Measurements from ENCODE around the gene RAB4B.

RAB4B gene

DNA sequence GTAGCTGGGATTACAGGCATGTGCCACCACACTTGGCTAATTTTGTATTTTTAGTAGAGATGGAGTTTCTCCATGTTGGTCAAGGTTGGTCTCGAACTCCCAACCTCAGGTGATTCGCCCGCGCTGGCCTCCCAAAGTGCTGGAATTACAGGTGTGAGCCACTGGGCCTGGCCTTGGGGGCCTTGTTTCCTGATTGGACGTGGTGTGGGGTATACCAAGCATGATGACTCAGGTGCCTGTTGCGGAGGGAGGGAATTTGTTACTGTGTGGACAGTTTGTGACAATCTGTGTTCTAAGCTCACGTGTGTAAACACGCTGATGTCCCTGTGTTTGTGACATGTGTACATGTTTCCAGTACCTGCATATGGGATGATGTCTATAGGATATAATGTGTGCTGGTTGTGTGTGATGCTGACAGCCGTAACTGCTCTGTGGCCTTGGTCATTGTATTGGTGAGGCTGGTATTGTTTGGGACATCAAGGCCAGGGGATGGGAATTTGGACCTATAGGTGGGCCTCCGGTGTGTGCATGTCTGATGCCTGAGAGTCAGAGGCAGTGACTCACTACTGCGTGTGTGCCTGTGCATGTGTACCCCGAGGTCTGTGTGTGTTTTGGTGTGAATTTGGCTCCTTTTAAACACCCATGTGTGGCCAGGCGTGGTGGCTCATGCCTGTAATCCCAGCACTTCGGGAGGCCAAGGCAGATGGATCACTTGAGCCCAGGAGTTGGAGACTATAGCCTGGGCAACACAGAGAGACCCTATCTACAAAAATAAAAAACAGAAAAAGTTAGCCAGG is 19.3 kb downstream of the RAB4B start:
- H3K36me3 Mint-ChIP-seq (ENCODE audit: low read depth), result peaks cover 9% of the 10 kb centered on the region
- no peaks in the 10 kb centered on the region for H3K9me3 Mint-ChIP-seq
- no peaks in the 10 kb centered on the region for H3K27me3 Mint-ChIP-seq (ENCODE audit: low read depth)

DNA sequence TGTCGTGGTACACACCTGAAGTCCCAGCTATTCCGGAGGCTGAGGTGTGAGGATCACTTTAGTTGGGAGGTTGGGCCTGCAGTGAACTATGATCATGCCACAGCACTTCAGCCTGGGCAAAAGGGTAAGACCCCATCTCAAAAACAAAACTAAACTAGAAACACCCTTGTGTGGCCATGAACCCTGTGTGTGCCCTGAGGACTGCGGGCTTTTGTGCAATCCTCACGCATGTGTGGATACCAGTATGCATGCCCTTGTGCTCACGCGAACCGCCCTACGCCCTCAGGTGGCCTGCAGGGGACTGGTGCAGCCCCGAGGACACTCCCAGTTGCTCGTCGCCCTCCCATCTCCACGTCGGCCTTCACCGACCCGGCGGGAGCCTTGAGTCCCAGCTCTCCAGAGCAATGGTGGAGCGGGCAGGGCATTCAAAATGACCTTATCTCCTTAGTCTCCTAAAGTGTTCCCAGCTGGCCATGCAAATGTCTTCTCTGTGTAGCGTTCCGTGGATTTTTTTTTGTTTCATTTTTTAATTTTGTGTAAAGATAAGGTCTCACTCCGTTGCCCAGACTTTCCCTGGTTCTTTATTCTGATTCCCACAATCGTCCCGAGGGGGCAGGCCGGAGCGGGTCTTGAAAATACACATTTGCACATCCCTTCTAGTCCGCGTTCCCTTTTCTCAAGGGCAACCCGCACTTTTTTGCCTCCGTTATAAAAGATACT is 20.1 kb downstream of the RAB4B start:
- H3K36me3 Mint-ChIP-seq (ENCODE audit: low read depth), result peaks cover 12% of the 10 kb centered on the region

More for the DNA sequence above, 19.3 kb downstream of the RAB4B start:
- TF ChIP-seq, protein P1, sequence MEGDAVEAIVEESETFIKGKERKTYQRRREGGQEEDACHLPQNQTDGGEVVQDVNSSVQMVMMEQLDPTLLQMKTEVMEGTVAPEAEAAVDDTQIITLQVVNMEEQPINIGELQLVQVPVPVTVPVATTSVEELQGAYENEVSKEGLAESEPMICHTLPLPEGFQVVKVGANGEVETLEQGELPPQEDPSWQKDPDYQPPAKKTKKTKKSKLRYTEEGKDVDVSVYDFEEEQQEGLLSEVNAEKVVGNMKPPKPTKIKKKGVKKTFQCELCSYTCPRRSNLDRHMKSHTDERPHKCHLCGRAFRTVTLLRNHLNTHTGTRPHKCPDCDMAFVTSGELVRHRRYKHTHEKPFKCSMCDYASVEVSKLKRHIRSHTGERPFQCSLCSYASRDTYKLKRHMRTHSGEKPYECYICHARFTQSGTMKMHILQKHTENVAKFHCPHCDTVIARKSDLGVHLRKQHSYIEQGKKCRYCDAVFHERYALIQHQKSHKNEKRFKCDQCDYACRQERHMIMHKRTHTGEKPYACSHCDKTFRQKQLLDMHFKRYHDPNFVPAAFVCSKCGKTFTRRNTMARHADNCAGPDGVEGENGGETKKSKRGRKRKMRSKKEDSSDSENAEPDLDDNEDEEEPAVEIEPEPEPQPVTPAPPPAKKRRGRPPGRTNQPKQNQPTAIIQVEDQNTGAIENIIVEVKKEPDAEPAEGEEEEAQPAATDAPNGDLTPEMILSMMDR (IDR thresholded peaks at IDR 0.05; ENCODE audit: unreplicated experiment in 3 of 3), result no peak
- Mint-ChIP-seq H3K4me1 (peaks cover 17% of the 10 kb centered on the region), H3K27ac (peak overlapping the region; percentile 99), H3K4me3 (peak overlapping the region; percentile 91 to 98 (median 96))

DNA sequence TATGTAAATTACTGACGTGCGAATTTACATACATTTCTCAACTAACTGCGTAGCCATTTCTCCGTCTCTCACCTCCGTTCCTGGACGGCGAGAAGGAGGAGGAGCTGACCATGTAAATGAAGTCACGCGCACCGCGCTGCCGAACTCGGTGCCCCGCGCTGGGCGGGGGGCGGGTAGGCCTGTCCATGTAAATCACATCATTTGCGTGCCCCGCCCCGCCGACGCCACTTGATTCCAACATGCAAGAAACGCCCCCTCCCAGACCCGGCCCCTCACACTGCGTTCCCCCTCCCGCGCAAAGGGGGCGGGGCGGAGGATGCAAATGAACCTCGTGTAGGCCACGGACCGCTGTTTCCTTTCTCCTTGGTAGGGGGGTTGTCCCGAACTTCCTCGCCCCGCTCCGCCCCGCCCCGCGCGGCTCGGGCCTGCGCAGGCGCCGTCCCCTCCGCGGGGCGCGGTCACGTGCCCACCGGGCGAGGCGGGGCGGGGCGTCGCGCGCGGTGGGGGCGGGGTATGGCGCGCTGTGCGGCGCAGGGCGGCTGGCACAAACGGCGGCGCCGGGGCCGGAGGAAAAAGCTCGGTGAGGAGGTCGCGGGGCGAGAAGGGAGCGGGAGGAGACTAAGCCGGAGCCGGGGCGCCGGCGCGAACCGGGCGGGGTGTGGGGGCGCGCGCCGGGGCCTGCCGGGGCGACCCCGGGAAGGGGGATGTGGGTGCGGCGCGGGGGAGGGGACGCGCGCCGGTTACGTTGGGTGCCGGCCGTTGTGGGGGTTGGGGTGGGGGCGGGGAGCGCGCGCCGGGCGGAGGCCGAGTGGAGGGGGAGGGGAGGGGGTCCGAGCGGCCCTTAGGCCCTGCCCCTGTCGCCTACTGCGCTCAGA is 20.9 kb downstream of the RAB4B start, which contains the start of gene EGLN2:
TSS of gene EGLN2 (plus strand) at position 509 of the 875 bp plus-strand sequence. CDS start 1,382 bp downstream, outside the sequence.
- H3K4me1 Mint-ChIP-seq, result peaks cover 33% of the 10 kb centered on the region
- TF ChIP-seq, protein P1 (IDR thresholded peaks at IDR 0.05; ENCODE audit: unreplicated experiment in 3 of 3), result peak in 1 of 3 experiments; percentile 5
- H3K27me3 Mint-ChIP-seq (ENCODE audit: low read depth), result no peaks in the 10 kb centered on the region
- H3K36me3 Mint-ChIP-seq (ENCODE audit: low read depth), result peaks cover 17% of the 10 kb centered on the region
- no peaks in the 10 kb centered on the region for H3K9me3 Mint-ChIP-seq
- H3K27ac Mint-ChIP-seq, result peak within 1 kb of the TSS; percentile 99
- H3K4me3 Mint-ChIP-seq, result peak within 1 kb of the TSS; percentile 98 to 99 (median 99)

More for the DNA sequence above, 20.1 kb downstream of the RAB4B start:
- TF ChIP-seq, protein P1 (IDR thresholded peaks at IDR 0.05; ENCODE audit: unreplicated experiment in 3 of 3), result peak; percentile 51 to 57 (median 53)
- Mint-ChIP-seq H3K4me1 (peaks cover 25% of the 10 kb centered on the region), H3K27me3 (ENCODE audit: low read depth) (no peaks in the 10 kb centered on the region), H3K27ac (peak overlapping the region; percentile 99), H3K4me3 (peak overlapping the region; percentile 91 to 98 (median 96)), H3K9me3 (no peaks in the 10 kb centered on the region)

- TF ChIP-seq, protein P1 (IDR thresholded peaks at IDR 0.05; ENCODE audit: unreplicated experiment in 3 of 3), result no peak
- H3K4me3 Mint-ChIP-seq, result peak overlapping the region; percentile 98 to 99 (median 99)
- H3K27ac Mint-ChIP-seq, result peak overlapping the region; percentile 92 to 98 (median 96)
- peaks cover 41% of the 10 kb centered on the region for H3K4me1 Mint-ChIP-seq
- H3K36me3 Mint-ChIP-seq (ENCODE audit: low read depth), result peaks cover 23% of the 10 kb centered on the region
- no peaks in the 10 kb centered on the region for H3K27me3 Mint-ChIP-seq (ENCODE audit: low read depth)
- H3K9me3 Mint-ChIP-seq, result no peaks in the 10 kb centered on the region
These were observed 21.7 kb downstream of the RAB4B start for GRCh38 chr19:40799558-40800338.
